ENCODE data around the gene CINP. TPM values are rescaled to one million over a fixed set of nuclear protein-coding genes. Genes with fewer than 3 reads are reported as not detected.
A peak's percentile ranks its signal among the peaks of the same experiment; 100 is the strongest.

CINP gene
- total RNA-seq, 4 donors from 2014 or later: 28.3 to 35.1 (median 29.4) TPM

DNA sequence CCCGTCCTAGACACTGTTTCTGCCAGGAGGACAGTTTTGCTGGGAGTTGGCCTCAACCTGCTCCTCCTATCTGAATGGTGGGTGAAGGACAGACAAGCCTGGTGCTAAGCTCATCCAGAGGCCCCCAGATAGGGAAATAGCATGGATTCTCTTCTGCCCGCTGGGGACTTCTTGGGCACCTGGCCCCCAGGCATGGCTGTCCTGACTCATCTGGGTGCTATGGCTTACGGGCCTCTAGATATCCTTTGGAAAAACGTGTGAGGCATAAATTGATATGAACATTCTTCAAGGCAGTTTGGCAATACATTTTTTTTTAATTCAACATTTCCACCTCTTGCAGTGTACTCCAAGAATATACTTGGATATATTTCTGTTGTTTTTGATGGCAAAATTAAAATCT, 8.7 kb upstream of the CINP start:
- Histone ChIP-seq H3K27me3 (no peaks in the 10 kb centered on the region), H3K36me3 (no peaks in the 10 kb centered on the region)

DNA sequence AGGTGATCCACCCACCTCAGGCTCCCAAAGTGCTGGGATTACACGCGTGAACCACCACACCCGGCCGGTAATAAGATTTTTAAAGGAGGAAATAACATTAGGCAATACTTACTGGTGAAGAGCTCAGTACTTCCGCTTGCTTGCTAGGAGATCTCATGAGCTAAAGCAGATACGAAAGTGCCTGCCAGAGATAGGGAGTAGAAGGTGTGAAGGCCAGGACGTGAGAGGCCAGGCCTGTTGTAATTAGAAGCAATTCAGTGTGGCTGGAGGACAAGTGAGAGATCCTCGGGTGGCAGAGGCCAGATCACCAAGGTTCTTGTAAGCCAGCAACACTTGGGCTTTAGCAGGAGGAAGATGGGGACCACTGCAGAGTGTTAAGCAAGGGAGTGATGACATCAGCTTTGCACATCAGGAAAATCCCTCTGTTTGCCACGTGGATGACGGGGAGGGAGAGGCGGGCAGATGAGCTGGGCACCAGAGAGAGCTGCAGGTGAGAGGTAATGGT, 7.7 kb upstream of the CINP start:
- no peak overlapping the region for H3K27ac ChIP-seq
- H3K4me1 ChIP-seq: no peaks in the 10 kb centered on the region
- TF ChIP-seq CTCF (IDR thresholded peaks at IDR 0.05) (no peak), POLR2AphosphoS5 (IDR thresholded peaks at IDR 0.05) (no peak), POLR2A (IDR thresholded peaks at IDR 0.05) (no peak), EP300 (IDR thresholded peaks at IDR 0.05) (no peak)
- H3K36me3 ChIP-seq: no peaks in the 10 kb centered on the region
- H3K27me3 ChIP-seq: no peaks in the 10 kb centered on the region
- H3K4me3 ChIP-seq: no peak overlapping the region
- WGBS: 75% methylated on average over 11 of the region's 11 CpGs
- no peak for DNase-seq (ENCODE audit: low spot score in 2 of 2)
- H3K9me3 ChIP-seq: no peaks in the 10 kb centered on the region

More for the DNA sequence above, 8.7 kb upstream of the CINP start:
- DNase-seq (ENCODE audit: low spot score in 2 of 2): no peak
- no peak for TF ChIP-seq CTCF (IDR thresholded peaks at IDR 0.05)
- no peak for TF ChIP-seq POLR2AphosphoS5 (IDR thresholded peaks at IDR 0.05)
- no peak for TF ChIP-seq POLR2A (IDR thresholded peaks at IDR 0.05)
- no peak for TF ChIP-seq EP300 (IDR thresholded peaks at IDR 0.05)
- no peak overlapping the region for H3K27ac ChIP-seq
- H3K4me1 ChIP-seq: no peaks in the 10 kb centered on the region
- H3K4me3 ChIP-seq: no peak overlapping the region
- 81% methylated on average over 4 of the region's 4 CpGs for WGBS
- no peaks in the 10 kb centered on the region for H3K9me3 ChIP-seq

- Histone ChIP-seq H3K36me3 (peaks cover 8% of the 10 kb centered on the region), H3K4me3 (peak overlapping the region; percentile 88), H3K4me1 (peaks cover 28% of the 10 kb centered on the region), H3K9me3 (no peaks in the 10 kb centered on the region), H3K27ac (peak overlapping the region; percentile 91), H3K27me3 (no peaks in the 10 kb centered on the region)
- 8% methylated on average over 15 of the region's 53 CpGs for WGBS
- peak in 1 of 2 donors; percentile 83 for DNase-seq (ENCODE audit: low spot score in 2 of 2)
- no peak for TF ChIP-seq POLR2A (IDR thresholded peaks at IDR 0.05)
These were observed 673 bp upstream of the CINP start for GRCh38 chr14:102363182-102363943.

DNA sequence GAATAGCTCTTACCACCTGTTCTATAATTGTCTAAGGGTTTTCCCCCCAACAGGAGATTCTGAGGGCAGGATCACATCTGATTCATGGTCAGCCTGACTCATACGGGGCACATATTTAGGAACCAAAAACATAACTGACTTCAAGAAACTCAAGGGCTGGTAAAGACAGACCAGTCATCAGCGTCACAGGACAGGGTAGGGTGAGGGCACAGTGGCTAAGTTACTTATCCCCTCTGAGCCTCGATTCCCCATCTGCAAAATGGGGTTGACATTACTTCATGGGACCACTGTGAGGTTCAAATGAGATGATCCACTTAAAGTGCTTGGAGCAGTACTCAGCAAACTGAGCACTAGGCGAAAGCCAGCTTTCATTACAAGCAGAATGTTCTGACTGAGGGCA, 606 bp downstream of the CINP start:
- Histone ChIP-seq H3K4me1 (peaks cover 28% of the 10 kb centered on the region), H3K4me3 (peak overlapping the region; percentile 88), H3K9me3 (no peaks in the 10 kb centered on the region), H3K36me3 (peaks cover 20% of the 10 kb centered on the region), H3K27me3 (no peaks in the 10 kb centered on the region), H3K27ac (peak overlapping the region; percentile 91)
- 7% methylated on average over 4 of the region's 4 CpGs for WGBS
- TF ChIP-seq POLR2A (IDR thresholded peaks at IDR 0.05) (no peak), POLR2AphosphoS5 (IDR thresholded peaks at IDR 0.05) (no peak), EP300 (IDR thresholded peaks at IDR 0.05) (no peak), CTCF (IDR thresholded peaks at IDR 0.05) (no peak)
- no peak for DNase-seq (ENCODE audit: low spot score in 2 of 2)

GRCh38 chr14:102360388-102360787, 2.3 kb downstream of the CINP start:
- TF ChIP-seq CTCF (IDR thresholded peaks at IDR 0.05) (no peak), POLR2A (IDR thresholded peaks at IDR 0.05) (no peak), EP300 (IDR thresholded peaks at IDR 0.05) (no peak), POLR2AphosphoS5 (IDR thresholded peaks at IDR 0.05) (no peak)
- no peak for DNase-seq (ENCODE audit: low spot score in 2 of 2)
- Histone ChIP-seq H3K36me3 (peaks cover 36% of the 10 kb centered on the region), H3K9me3 (no peaks in the 10 kb centered on the region), H3K27me3 (no peaks in the 10 kb centered on the region), H3K4me1 (peaks cover 28% of the 10 kb centered on the region), H3K4me3 (no peak overlapping the region), H3K27ac (no peak overlapping the region)
- WGBS: 91% methylated on average over 3 of the region's 3 CpGs

All from suprapubic skin (tissue), 4 donors.